Dermis blood vessel endothelial cell (primary cell): ENCODE data around the gene ADAMTS12. TPM values are rescaled to one million over a fixed set of nuclear protein-coding genes. Genes with fewer than 3 reads are reported as not detected.
"Not testable (repeated sequence)": the region's sequence is repeated elsewhere in the genome, so short reads cannot be mapped to it uniquely, and the experiment has no call there.

Experiments
- DNase-seq: peaks from one replicate; pipeline ENCODE4 v3.0.0; 2010
- total RNA-seq: library from RNA; depleted of rRNA; stranded (reverse); fragments of >200 nt; gene quantifications from 2 replicates; pipeline ENCODE4 v1.2.3, GENCODE V29; 2014

Gene ADAMTS12
- total RNA-seq, 1 donor from 2014 or later, result 1.0 TPM

- no peak for DNase-seq
Measured at GRCh38 chr5:33901156-33901555, 9.4 kb upstream of the ADAMTS12 start.

GRCh38 chr5:33894566-33894965 lies 2.8 kb upstream of the ADAMTS12 start:
- no peak for DNase-seq

GRCh38 chr5:33892620-33893137 lies 889 bp upstream of the ADAMTS12 start:
- no peak for DNase-seq

- DNase-seq, result no peak
Measured at GRCh38 chr5:33891446-33891787, 373 bp downstream of the ADAMTS12 start.

GRCh38 chr5:33890131-33891032 lies 1.4 kb downstream of the ADAMTS12 start:
- DNase-seq, result no peak

DNA sequence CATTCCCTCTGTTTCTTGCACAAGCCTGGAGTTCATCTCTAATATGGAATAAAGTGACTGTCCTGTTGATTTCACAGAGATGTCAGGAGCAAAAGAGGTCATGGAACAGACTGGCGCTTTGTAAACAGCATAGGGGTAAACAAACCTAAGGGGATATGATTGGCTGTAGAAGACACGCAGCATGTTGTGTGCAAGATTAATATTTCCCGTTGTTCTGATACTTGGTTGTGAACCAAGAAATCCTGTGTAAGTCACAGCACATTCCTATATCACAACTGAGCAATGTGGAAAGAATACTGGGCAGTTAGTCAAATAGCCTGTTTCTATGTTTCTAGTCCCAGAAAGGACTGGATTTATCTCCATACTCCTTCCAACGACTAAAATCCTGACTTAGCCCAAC lies 3.2 kb downstream of the ADAMTS12 start:
- DNase-seq, result no peak

DNA sequence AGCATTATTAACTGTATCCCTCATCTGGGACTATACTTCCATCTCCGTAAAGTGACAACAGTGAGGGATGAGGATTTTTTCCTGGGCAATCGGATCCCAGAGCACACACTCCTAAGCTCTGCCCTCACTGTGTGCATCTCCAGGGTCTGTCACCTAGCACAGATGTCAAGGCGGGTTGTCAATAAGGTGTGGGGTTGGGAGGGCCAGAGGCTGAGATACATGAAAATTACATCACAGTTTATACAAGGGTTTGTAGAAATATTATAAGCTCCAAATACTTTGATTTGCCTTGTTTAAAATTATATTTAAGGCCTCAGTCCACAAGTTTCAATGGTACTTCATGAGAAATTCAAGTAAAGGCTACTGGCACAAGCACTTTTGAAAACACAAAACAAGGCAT lies 4.5 kb downstream of the ADAMTS12 start:
- no peak for DNase-seq

DNA sequence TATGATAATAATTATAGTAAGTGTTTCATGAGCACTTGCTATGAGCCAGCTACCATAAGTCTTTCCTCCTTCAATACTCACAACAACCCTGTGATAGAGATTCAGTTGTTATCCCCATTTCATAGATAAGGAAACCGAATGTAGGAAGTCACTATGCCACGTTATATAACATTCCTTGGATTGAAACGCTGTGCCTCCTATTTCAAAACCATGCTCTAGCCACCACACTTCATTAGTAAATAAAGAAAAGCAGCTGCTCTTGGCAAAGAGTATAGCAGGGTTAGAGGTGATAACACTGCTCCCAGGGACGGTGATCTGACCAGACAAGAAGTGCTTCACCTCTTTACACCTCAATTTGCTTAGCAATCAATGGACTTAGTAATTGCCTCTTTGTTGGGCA lies 5.5 kb downstream of the ADAMTS12 start:
- no peak for DNase-seq

GRCh38 chr5:33885679-33886078 lies 6.1 kb downstream of the ADAMTS12 start:
- DNase-seq, result no peak

- DNase-seq, result no peak
Measured at GRCh38 chr5:33883482-33883881, 8.3 kb downstream of the ADAMTS12 start.

DNA sequence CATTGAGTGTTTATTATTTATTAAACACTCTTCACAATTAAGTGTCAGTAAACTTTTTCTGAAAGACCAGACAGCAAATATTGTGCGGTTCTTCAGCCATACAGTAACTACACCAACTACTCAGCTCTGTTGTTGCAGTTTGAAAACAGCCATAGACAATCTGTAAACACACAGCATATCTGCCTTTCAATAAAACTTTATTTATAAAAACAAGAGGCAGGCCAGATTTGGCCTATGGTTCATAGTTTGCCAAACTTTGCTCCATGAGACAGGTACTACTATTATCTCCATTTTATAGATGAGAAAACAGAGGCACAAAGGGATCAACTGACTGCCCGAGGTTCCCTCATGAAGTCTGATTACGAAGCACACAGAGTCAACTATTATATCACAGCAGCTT lies 11.5 kb downstream of the ADAMTS12 start:
- DNase-seq, result no peak

DNA sequence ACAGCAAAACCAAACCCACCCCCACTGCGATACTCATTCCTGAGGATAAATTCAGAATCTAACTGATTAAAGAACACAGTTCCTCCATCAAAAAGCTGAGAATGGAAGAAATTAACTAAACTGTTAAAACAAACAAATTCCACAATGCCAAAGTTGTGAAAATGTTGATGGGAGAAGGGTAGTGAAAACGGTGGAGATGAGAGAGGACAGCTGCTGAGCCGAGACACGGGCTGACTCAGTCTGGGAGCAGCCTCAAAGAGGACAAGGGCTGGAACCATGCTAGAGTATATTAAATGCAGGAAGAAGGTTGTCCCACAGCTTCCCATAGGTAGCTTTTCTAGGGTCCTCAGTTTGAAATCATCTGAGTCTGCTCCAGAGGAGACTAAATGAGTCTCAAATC lies 14.3 kb downstream of the ADAMTS12 start:
- no peak for DNase-seq

- no peak for DNase-seq
Measured at GRCh38 chr5:33867241-33867640, 24.5 kb downstream of the ADAMTS12 start.

DNA sequence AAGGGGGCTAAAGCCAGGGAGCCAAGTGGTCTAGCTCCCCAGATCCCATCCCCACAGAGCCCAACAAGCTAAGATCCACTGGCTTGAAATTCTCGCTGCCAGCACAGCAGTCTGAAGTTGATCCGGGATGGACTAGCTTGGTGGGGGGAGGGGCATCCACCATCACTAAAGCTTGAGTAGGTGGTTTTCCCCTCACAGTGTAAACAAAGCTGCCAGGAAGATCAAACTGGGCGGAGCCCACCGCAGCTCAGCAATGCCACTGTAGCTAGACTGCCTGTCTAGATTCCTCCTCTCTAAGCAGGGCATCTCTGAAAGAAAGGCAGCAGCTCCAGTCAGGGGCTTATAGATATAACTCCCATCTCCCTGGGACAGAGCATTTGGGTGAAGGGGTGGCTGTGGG lies 32.6 kb downstream of the ADAMTS12 start:
- not testable (repeated sequence) for DNase-seq

DNA sequence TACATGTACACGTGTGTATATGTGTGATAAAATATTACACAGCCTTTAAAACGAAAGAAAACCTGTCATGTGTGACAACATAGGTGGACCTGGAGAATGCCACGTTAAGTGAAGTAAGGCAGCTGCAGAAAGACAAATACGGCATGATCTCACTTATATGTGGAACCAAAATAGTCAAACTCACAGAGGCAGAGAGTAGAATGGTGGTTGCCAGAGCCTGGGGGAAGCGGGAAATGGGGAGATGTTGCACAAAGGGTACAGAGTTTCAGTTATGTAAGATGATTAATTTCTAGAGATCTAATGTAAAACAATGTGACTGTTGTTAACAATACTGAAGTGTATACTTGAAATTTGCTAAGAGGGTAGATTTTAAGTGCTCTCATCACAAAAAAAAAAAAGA lies 34.8 kb downstream of the ADAMTS12 start:
- no peak for DNase-seq

DNA sequence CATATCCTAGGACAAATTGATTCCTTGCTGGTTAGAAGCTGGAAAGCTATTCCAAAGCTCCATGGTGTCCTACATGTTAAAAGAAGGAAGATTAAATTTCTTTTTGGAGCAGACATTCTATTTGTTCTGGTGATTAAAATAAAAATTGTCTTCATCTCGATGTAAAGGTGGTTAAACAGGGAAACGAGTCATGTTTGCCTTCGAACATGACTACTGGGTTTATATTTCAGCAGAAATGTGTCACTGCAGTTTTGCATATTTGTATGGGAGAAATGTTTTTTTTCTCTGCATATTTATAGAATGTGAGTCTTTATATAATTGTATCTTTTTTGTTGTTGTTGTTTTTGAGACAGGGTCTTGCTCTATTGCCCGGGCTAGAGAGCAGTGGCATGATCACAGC lies 36.4 kb downstream of the ADAMTS12 start:
- no peak for DNase-seq

DNA sequence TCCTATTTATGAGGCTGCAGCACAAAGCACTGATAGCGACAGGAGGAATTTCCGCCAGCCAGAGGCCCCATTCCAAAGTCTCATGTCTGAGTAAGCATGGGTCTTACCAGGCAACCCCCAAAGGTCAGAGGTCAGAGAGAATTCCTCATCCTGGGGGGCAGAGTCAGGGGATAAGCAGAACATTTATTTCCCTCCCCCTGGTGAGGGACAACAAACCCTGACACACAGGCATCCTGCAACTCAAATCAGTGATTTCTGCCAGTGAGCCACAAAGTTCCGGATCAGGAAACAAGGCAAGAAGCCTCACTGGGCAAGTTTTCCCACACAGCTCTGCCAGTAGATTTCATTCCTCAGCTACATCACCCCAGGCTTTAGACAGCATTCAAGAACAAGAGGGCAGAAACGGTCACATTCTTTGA lies 37.0 kb downstream of the ADAMTS12 start:
- DNase-seq, result peak; percentile 32

DNA sequence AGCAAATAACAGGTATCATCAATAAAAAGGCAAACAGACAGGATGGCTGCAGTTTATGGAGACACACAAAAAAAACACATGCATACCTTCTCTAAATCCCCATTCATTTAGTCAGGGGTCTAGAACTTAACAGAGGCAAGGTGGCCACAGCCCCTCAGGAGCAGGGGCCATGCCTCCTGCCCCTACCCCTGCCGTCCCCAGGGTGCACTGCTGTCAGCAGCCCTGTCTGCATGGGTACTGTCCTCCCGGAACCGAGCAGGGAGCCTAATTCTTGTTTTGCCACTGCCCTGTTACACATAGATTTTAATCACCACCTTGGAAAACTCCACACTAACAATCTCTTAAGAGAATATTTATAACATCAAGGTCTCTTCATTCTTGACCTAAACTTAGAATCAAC lies 39.0 kb downstream of the ADAMTS12 start:
- no peak for DNase-seq

GRCh38 chr5:33852319-33852718 lies 39.5 kb downstream of the ADAMTS12 start:
- DNase-seq, result no peak

GRCh38 chr5:33850100-33850594 lies 41.6 kb downstream of the ADAMTS12 start:
- DNase-seq, result peak; percentile 12

GRCh38 chr5:33848554-33848953 lies 43.2 kb downstream of the ADAMTS12 start:
- DNase-seq, result no peak

GRCh38 chr5:33846851-33847250 lies 44.9 kb downstream of the ADAMTS12 start:
- DNase-seq, result no peak

DNA sequence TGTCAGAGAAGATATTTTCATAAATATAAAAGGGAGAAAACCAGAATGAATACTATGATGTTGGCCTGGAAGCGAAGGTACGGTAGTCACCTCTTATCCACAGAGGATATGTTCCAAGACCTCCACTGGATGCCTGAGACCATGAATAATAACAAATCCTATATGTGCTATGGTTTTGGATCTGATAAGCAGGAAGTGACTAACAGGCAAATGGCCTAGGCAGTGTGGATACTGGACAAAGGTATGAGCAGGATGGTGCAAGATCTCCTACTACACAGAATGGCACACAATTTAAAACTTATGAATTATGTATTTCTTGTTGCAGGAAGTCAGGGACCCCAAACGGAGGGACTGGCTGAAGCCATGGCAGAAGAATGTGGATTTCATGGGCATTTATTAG lies 48.2 kb downstream of the ADAMTS12 start:
- peak; percentile 48 for DNase-seq

- no peak for DNase-seq
Measured at GRCh38 chr5:33842456-33842855, 49.3 kb downstream of the ADAMTS12 start.
